ENCODE results near the gene TMEM19.
"Not testable (repeated sequence)": the region's sequence is repeated elsewhere in the genome, so short reads cannot be mapped to it uniquely, and the experiment has no call there.

The TMEM19 gene

DNA sequence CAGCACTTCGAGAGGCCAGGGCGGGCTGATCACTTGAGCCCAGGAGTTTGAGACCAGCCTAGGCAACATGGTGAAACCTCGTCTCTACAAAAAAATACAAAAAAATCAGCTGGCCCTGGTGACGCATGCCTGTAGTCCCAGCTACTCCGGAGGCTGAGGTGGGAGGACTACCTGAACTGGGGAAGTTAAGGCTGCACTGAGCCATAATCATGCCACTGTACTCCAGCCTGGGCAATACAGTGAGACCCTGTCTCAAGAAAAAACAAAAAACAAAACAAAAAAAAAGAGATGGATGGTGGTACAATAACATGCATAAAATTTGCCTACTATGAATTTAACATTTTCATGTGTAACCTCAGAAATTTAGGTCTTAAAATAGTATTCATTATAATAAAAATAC is 19.6 kb upstream of the TMEM19 start:
- no peak for DNase-seq (ENCODE audit: low spot score)

DNA sequence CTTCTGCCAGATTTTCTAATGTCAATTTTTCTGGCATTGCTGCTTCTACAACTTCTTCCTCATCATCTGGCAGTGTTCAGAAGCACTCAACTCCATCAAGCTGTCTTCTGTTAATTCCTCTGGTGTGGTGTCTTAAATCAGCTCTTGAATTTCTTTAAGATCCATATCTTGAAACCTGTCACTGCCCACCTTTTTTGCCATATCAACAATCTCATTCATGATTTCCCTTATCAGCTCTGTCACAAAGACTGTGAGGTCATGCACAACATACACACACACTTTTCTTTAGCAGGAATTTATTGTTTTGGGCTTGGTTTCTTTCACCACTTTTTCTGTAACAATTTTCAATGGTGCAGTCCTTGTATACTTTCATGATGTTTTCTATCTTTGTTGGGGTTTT is 14.6 kb upstream of the TMEM19 start:
- DNase-seq (ENCODE audit: low spot score), result no peak

DNA sequence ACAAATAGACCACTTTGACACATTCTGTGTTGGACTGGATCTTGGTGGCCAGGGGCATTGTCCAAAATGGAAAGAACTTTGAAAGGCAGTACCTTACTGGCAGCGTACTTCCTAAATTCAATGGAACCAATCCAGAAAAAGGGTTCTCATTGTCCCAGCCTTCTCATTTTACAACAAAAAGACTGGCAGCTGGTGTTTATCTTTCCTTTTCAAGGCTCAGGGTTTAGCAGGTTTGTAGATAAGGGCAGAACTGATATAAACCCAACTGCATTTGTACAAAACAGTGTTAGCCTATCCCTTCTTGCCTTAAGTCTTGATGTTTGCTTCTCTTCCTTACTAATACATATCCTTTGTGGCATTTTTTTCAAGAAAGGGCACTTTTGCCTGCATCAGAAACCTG is 14.1 kb upstream of the TMEM19 start:
- no peak for DNase-seq (ENCODE audit: low spot score)

DNA sequence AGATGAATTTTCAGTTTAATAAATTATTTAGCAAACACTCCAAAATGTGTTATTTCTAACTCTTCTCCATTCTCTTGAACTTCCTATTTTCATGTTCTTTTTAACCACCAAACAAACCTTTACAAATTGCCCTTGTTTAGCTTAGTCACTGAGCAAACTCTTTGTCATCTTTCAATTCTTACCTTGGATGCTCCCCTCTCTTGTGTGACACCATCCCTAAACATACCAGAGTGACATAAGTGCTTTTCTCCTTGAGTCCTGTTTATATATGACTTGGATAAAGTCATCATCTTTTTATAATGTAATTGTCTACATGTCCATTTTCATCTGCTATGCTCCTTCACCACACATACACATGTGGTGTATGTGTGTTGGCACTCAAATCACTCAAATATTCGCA is 3.4 kb upstream of the TMEM19 start:
- no peak for DNase-seq (ENCODE audit: low spot score)

DNA sequence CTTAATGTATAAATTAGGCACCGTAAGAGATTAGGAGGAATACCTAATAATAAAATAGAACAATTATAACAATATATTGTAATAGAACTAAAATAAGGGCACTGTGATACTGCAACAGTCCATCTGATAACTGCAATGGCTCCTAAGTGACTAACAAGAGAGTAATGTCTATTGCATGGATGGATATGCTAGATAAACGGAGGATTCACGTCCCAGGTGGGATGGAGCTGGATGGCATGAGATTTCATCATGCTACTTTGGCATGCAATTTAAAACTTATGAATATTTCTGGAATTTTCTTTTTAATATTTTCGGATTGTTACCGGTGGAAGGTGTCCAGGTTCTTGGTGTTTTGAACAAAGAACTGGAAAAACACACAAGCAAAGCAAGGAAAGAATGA is 2.2 kb upstream of the TMEM19 start:
- no peak for DNase-seq (ENCODE audit: low spot score)

DNA sequence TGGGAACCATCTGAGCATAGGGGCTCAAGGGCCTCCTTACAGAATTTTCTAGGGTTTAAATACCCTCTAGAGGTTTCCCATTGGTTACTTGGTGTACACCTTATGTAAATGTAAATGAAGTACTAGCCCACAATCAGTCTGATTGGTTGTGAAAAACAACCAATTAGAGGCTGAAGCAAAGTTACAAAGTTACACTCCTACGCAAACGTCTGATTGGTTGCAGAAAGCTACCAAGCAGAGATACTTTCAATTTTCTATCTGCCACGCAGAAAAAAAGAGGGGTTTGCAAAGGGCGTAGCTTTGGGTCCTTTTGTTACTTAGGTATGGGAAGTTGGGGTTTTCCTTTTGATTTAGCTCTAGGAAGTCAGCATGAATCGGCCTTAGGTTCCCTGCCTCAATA is 1.8 kb upstream of the TMEM19 start:
- no peak for DNase-seq (ENCODE audit: low spot score)

DNA sequence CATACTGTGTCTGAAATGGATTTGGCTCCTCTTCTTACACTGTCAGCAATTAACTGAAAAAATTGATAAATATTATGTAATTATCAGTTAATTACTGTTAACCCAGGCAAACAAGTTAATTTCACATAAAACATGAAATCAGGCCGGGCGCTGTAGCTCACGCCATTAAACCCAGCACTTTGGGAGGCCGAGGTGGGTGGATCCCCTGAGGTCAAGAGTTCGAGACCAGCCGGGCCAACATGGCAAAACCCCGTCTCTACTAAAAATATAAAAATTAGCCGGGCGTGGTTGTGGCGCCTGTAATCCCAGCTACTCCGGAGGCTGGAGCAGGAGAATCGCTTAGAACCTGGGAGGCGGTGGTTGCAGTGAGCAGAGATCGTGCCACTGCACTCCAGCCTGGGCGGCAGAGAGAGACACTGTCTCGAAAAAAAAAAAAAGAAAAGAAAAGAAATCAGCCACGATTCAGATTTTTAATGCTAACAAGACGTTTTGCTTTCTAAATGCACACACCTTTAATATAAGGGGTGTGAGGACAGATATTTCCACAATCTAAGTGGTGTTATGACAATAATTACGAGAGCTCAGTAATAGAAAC is 473 bp upstream of the TMEM19 start:
- DNase-seq (ENCODE audit: low spot score), result no peak

DNA sequence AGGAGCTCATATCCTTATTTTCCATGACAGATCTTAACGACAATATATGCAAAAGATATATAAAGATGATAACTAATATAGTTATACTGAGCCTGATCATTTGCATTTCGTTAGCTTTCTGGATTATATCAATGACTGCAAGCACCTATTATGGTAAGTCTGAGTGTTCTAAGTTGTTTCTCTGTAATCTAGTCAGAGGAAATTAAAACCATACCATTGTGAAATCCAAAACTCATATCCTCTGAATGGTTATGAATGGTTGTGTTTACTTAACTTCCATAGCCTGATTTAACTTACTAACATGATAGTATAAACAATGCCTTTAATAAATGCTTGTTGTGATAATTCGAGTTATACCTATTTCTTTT is 760 bp downstream of the TMEM19 start:
- no peak for DNase-seq (ENCODE audit: low spot score)

DNA sequence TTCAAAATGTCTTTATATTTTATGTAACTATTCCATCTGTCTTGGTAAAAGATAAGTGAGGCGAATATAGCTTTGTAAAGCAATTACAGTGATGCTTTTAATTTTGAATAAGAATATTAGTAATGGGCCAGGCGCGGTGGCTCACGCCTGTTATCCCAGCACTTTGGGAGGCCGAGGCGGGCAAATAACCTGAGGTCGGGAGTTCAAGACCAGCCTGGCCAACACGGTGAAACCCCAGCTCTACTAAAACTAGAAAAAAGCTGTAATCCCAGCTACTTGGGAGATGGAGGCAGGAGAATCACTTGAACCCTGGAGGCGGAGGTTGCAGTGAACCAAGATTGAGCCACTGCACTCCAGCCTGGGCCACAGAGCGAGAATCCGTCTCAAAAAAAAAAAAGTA is 1.3 kb downstream of the TMEM19 start:
- DNase-seq (ENCODE audit: low spot score), result not testable (repeated sequence)

DNA sequence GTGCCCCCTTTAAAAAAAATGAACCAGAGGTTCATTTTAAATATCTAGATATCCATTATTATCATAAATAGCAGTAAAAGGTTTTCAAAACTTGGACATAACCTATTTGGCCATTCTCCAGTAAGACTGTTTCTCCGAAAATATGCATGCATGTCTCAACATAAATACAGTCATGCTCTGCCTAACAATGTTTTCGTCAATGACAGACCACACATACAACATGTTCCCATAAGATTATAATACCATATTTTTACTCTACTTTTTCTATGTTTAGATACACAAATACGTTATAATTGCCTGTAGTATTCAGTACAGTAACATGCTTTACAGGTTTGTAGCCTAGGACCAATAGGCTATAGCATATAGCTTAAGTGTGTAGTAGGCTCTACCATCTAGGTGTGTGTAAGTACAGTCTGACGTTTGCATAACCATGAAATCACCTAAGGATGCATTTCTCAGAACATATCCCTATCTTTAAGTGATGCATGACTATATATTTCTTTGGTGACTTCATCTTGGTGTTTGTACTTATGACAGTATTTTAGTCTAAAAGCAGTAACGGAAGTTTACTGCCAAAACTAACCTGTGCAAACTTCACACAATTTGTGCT is 3.2 kb downstream of the TMEM19 start:
- DNase-seq (ENCODE audit: low spot score), result no peak

DNA sequence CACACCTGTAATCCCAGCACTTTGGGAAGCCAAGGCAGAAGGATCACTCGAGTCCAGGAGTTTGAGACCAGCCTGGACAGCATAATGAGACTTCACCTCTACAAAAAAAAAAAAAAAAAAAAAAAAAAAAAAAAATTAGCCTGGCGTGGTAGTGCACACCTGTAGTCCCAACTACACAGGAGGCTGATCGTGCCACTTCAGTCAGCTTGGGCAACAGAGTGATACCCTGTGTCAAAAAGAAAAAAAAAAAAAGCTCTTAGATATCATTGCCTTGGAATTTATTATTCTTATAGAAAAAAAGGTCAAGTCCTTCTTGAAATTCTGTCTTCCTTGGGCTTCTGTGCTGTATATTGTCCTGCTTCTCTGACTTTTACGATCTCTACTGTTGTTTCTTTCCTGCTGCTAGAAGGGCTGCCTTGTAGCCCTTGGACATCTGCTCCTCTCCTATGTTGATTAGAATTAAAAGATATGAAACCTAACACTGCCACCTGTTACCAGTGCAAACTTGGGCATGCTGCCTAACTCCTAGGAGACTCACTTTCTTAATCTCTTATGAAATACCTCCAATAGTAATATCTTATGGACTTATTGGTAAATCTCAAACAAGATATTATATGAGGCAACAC is 5.7 kb downstream of the TMEM19 start:
- DNase-seq (ENCODE audit: low spot score), result no peak

DNA sequence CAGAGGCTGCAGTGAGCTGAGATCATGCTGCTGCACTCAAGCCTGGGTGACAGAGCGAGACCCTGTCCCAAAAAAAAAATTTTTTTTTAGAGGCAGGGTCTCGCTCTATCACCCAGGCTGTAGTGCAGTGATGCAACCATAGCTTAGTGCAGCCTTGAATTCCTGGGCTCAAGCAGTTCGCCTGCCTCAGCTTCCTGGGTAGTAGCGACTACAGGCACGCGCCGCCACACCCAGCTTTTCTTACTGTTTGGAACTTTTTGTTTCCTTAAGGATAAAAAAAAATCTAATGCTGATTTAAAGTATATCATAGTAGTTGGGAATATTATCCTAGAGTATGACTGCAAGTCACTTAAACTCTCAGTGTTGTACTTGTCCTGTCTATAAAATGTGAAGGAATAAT is 7.2 kb downstream of the TMEM19 start:
- no peak for DNase-seq (ENCODE audit: low spot score)

DNA sequence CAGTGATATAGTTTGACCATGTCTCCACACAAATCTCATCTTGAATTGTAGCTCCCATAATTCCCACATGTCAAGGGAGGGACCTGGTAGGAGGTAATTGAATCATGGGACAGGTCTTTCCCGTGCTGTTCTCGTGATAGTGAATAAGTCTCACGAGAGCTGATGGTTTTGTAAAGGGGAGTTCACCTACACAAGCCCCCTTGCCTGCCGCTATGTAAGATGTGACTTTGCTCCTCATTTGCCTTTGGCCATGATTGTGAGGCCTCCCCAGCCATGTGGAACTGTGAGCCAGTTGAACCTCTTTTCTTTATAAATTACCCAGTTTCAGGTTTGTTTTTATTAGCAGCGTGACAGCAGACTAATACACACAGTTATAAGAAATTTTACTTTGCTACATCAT is 7.8 kb downstream of the TMEM19 start:
- DNase-seq (ENCODE audit: low spot score), result not testable (repeated sequence)

DNA sequence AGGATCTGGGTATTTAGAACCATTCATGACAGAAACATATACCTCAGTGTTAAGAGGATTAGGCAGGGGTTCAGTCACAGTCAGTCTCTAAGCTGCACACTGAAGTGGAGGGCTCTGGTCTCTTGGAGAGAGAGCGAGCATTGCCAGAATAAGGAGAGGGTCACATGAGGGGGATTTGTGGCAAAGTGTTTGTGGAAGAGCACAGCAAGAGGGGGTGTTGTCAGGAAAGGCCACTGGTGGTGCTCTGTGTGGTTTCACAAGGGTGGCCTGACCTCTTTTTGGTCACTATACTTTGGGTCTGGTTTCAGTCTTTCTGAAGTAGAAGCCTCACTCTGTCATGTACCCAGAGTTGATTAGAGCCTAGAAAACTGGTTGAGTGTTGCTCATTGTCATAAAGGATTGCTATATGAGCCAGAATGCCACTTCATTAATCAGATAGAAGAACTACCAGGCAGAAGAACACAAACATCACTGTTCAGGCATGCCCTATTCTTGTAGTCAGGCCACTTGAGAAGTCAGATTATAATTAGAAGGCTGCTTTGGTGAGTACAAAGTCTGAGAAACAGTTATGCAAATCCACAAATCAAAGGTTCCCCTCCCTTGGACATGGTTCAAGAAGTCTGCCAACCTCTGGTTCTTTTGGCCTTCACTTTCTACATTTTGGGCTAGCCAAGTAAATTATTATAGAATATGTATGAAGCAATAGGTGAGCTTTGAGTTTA is 8.4 kb downstream of the TMEM19 start:
- no peak for DNase-seq (ENCODE audit: low spot score)

DNA sequence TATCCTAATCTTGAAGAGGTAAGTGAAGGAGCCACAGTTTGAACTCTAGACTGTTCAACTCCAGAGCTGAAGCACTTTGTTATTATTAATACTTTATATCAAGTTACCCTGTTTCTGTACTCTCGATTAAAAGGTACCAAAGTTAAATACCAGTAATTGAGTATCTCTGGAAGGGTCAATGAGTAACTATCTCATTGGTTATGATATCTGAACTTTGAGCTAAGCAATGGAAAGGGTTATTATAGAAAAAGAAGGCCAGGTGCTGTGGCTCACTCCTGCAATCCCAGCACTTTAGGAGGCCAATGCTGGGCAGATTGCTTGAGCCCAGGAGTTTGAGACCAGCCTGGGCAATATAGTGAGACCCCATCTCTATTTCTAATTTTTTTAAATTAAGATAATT is 9.9 kb downstream of the TMEM19 start:
- no peak for DNase-seq (ENCODE audit: low spot score)

DNA sequence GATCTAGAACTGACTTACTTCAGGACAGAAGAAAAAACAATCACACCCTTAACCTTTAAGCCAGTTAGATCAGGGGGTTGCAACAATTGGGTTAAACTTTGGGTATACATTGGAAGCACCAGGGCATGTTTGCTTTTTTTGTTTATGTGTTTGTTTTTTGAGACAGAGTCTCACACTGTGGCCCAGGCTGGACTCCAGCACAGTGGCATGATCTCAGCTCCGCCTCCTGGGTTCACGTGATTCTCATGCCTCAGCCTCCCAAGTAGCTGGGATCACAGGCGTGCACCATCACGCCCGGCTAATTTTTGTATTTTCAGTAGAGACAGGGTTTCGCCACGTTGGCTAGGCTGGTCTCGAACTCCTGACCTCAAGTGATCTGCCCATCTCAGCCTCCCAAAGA is 16.3 kb downstream of the TMEM19 start:
- DNase-seq (ENCODE audit: low spot score), result not testable (repeated sequence)

DNA sequence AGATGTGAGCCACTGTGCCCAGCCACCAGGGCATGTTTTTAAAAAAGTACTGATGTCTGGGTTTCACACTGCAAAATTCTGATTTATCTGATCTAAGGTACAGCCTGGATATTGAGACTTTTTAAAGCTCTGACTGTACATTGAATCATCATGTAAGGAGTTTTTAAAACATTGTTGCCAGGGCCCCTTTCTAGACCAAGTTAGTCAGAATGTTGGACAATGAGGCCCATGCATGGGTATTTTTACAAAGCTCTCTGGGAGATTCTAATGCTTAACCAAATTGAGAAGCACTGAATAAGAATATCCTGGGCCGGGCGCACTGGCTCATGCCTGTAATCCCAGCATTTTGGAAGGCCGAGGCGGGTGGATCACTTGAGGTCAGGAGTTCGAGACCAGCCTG is 16.7 kb downstream of the TMEM19 start:
- DNase-seq (ENCODE audit: low spot score), result no peak

DNA sequence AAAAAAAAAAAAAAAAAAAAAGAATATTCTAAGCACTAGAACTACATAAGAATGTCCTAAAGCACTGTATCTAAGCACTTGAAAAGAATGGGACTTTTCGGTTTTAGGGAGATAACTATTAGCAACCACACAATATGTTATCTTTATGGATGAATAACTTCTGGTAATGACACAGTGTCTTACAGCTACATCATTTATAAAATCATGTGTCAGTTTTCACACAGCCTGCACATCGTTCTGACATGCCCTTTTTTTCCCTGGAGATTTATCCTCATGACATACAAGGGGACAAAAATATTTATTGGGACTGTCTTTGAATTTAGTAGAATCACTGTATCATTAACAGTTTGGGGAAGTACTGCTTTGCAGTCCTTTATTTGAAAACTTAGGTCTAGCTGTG is 17.3 kb downstream of the TMEM19 start:
- DNase-seq (ENCODE audit: low spot score), result no peak

DNA sequence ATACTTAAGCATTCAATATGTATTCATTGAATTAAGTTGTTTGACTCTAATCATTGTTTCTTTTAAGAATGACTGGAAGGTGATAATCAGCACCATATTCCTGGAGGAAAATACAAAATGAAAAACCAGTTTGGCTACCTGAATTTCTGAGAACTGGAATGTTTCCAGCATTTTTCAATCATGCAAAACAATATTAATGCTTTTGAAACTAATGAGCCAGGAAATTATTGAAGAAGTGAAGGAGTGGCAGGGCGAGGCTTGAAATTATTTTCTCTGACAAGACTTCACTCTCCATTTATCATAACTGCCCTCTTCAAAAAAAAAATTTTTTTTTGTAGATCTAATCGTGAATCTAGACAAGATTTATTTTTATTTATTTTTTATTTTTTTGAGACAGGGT is 19.0 kb downstream of the TMEM19 start:
- no peak for DNase-seq (ENCODE audit: low spot score)

DNA sequence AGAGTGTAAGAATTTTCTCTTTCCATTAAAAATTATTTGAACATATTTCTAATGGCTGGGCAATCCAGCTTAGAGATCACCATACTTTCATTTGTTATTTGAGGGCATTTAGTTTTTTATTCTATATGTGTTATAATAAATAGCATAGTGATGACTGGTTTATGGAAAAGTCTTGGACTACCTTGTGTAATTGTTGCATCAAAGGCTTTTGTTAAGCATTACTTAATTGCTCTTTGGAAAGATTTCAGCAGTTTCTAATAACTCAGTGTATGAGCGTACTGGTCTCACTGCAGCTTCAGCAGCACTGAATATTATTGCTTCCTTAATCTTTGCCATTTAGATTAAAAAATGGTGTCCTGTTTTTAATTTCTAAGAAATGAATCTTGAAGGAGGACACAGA is 22.8 kb downstream of the TMEM19 start:
- DNase-seq (ENCODE audit: low spot score), result no peak

DNA sequence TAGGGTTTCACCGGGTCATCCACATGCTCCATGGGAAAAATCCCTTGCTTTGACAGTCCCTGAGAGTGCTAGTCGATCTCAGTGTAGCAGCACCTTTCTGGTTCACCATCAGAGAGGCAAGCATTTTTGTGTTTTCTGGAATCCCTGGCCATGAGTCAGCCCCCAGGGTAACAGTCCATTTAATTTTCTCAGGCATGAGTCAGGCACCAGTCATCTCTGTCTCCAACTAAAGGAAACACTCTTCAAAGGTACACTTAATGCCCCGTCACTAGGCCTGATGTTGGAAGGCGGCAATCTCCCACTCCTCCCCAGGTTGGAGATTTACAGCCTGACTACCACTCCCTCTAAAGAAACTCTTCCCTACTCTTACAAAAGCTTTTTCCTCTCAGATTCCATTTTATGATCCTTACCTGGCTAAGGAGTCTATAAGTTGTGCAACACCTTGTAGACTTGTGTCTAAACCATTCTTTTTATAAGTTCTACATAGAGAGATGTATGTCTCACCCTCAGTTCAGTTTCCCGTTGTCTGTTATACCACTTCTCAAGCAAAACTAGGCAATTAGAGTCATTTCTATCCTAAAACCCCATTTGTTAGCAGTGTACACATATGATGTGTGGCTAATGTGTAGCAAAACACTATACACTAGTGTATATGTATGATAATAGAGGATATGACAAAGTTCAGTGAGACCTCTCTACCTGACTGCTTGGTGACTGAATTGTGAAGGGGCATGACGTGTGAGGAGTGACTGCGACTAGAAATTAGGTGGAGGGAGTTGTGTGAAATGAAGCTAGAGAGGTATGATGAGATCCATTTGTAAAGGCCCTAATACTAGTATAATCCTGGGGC is 24.6 kb downstream of the TMEM19 start:
- DNase-seq (ENCODE audit: low spot score), result no peak

DNA sequence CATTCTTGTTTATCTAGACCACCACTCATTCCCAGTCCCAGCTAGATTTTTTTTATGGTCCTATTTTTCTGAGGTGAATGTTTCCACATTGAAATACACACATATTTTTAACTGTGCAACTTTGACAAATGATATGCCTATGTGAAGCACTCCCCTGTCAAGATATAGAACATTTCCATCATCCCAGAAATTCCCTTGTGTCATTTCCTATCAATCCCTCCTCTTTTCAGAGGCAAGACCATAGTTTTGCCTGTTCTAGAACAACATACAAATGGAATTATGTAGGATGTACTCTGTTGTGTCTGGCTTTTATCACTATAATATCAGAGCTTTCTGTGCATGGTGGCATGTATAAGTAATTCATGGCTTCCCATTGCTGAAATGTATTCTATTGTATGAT is 32.7 kb downstream of the TMEM19 start:
- DNase-seq (ENCODE audit: low spot score), result no peak
